ENCODE measurements around the gene KRTAP1-5.
"Not testable (repeated sequence)": the region's sequence is repeated elsewhere in the genome, so short reads cannot be mapped to it uniquely, and the experiment has no call there.

Gene KRTAP1-5

GRCh38 chr17:41026715-41027471 lies at the start of gene KRTAP1-5:
Gene KRTAP1-5 (minus strand): TSS chr17:41027208. CDS start chr17:41027155, 53 bp downstream.
- no peak for DNase-seq

GRCh38 chr17:41076788-41077187 lies 49.8 kb upstream of the KRTAP1-5 start:
- no peak for DNase-seq

- no peak for DNase-seq
Observed at GRCh38 chr17:41073676-41074075, 46.7 kb upstream of the KRTAP1-5 start.

- DNase-seq = no peak
Observed at GRCh38 chr17:41071606-41072360, 44.8 kb upstream of the KRTAP1-5 start.

- DNase-seq = no peak
Observed at GRCh38 chr17:41069031-41069430, 42.0 kb upstream of the KRTAP1-5 start.

- no peak for DNase-seq
Observed at GRCh38 chr17:41067281-41067680, 40.3 kb upstream of the KRTAP1-5 start.

GRCh38 chr17:41065829-41066624 lies 39.0 kb upstream of the KRTAP1-5 start, which contains the start of gene KRTAP2-4:
Gene KRTAP2-4 (minus strand): TSS chr17:41065879. CDS start chr17:41065845, 34 bp downstream.
- no peak for DNase-seq

- not testable (repeated sequence) for DNase-seq
Observed at GRCh38 chr17:41065016-41065689, 38.1 kb upstream of the KRTAP1-5 start.

- no peak for DNase-seq
Observed at GRCh38 chr17:41064301-41064700, 37.3 kb upstream of the KRTAP1-5 start.

GRCh38 chr17:41063449-41063848 lies 36.4 kb upstream of the KRTAP1-5 start:
- no peak for DNase-seq

- DNase-seq = no peak
Observed at GRCh38 chr17:41061964-41062363, 35.0 kb upstream of the KRTAP1-5 start.

- no peak for DNase-seq
Observed at GRCh38 chr17:41060052-41060604, 33.1 kb upstream of the KRTAP1-5 start, which contains the start of gene KRTAP2-3. Gene KRTAP2-3 (minus strand): TSS chr17:41060114. CDS start chr17:41060050, 64 bp downstream.

GRCh38 chr17:41059276-41060051 lies 32.5 kb upstream of the KRTAP1-5 start:
- not testable (repeated sequence) for DNase-seq

- DNase-seq = no peak
Observed at GRCh38 chr17:41058741-41059140, 31.7 kb upstream of the KRTAP1-5 start.

GRCh38 chr17:41057547-41057946 lies 30.5 kb upstream of the KRTAP1-5 start:
- DNase-seq = no peak

- DNase-seq = not testable (repeated sequence)
Observed at GRCh38 chr17:41055130-41055529, 28.1 kb upstream of the KRTAP1-5 start, which contains the start of gene KRTAP2-2. Gene KRTAP2-2 (minus strand): TSS chr17:41055230. CDS start chr17:41055211, 19 bp downstream.

GRCh38 chr17:41054556-41054955 lies 27.5 kb upstream of the KRTAP1-5 start:
- DNase-seq = not testable (repeated sequence)

- no peak for DNase-seq
Observed at GRCh38 chr17:41054025-41054424, 27.0 kb upstream of the KRTAP1-5 start.

GRCh38 chr17:41052566-41052965 lies 25.6 kb upstream of the KRTAP1-5 start:
- no peak for DNase-seq

GRCh38 chr17:41049110-41049509 lies 22.1 kb upstream of the KRTAP1-5 start:
- no peak for DNase-seq

- DNase-seq = no peak
Observed at GRCh38 chr17:41048441-41048840, 21.4 kb upstream of the KRTAP1-5 start.
